H1 (cell line): Measurements from ENCODE around the gene NCAPG. TPM values are rescaled to one million over a fixed set of nuclear protein-coding genes. Genes with fewer than 3 reads are reported as not detected.

Experiments used
- CTCF ChIA-PET: fragments of 300-600 bp; sonication (Branson Sonifier 250); formaldehyde crosslinking; loops from one replicate; lab custom pipeline; 2021; ENCODE audit not compliant: partially characterized antibody; lab: Charles Lee
- POLR2A ChIA-PET: fragments of 300-600 bp; sonication (Branson Sonifier 250); formaldehyde crosslinking; loops from one replicate; lab custom pipeline; 2021; ENCODE audit warnings: inconsistent platforms; ENCODE audit not compliant: partially characterized antibody; lab: Charles Lee
- DNase-seq, 2 experiments: peaks; one replicate each; pipeline versions ENCODE4 v3.0.0 to v3.0.0-alpha.2; 2010 to 2022; ENCODE audit warnings: low spot score in 2 of 2, low read depth in 1 of 2, mixed read lengths in 1 of 2
- FAIRE-seq: peaks from 2 replicates; lab custom pipeline; 2011; peaks lifted over from hg19 to GRCh38; lab: Jason Lieb, UNC
- H2AFZ ChIP-seq: 2 replicates; pipeline ENCODE4 v1.8.1; 2012; ENCODE audit warnings: low read length, inconsistent platforms
- H2AK5ac ChIP-seq: 2 replicates; pipeline ENCODE4 v1.6.1; 2013; ENCODE audit warnings: low read depth, low read length
- H2BK120ac ChIP-seq: replicated peaks from 2 replicates; pipeline ENCODE3; 2013; ENCODE audit warnings: low read depth, low read length, inconsistent platforms
- H2BK12ac ChIP-seq: 2 replicates; pipeline ENCODE4 v1.6.1; 2013; ENCODE audit warnings: low read depth, low read length
- H2BK15ac ChIP-seq: 2 replicates; pipeline ENCODE4 v1.6.1; 2013; ENCODE audit warnings: low read length
- H2BK20ac ChIP-seq: 2 replicates; pipeline ENCODE4 v1.6.1; 2013; ENCODE audit warnings: low read length
- H2BK5ac ChIP-seq: 2 replicates; pipeline ENCODE4 v1.6.1; 2013; ENCODE audit warnings: low read depth, low read length
- H3K14ac ChIP-seq: 2 replicates; pipeline ENCODE4 v1.6.1; 2013; ENCODE audit warnings: inconsistent platforms; ENCODE audit not compliant: insufficient read length
- H3K18ac ChIP-seq: 2 replicates; pipeline ENCODE4 v1.6.1; 2013; ENCODE audit warnings: low read length; ENCODE audit errors: extremely low read depth
- H3K23ac ChIP-seq: 2 replicates; pipeline ENCODE4 v1.6.1; 2013; ENCODE audit warnings: inconsistent platforms; ENCODE audit not compliant: insufficient read length
- H3K23me2 ChIP-seq: 2 replicates; pipeline ENCODE4 v1.6.1; 2013; ENCODE audit warnings: low read depth, low read length
- H3K27ac ChIP-seq: 2 replicates; pipeline ENCODE4 v1.6.1; 2011; ENCODE audit warnings: low read depth, low read length, inconsistent platforms
- H3K27me3 ChIP-seq, 4 experiments: replicated peaks in 1 of 4; 1 replicate in 1 of 4; 2 replicates in 3 of 4; pipeline versions ENCODE4 v1.6.1 to v1.8.1; 2011 to 2013; ENCODE audit warnings: low read length in 3 of 4, mild to moderate bottlenecking in 3 of 4, inconsistent platforms in 2 of 4, mixed read lengths in 2 of 4, moderate library complexity in 1 of 4; ENCODE audit not compliant: control insufficient read depth in 3 of 4, insufficient read depth in 3 of 4; ENCODE audit errors: extremely low read depth in 1 of 4
- H3K36me3 ChIP-seq, 4 experiments: 2 replicates each; pipeline versions ENCODE4 v1.6.1 to v1.8.1; 2011 to 2013; ENCODE audit warnings: mild to moderate bottlenecking in 4 of 4, low read length in 3 of 4, moderate library complexity in 2 of 4, control low read depth in 1 of 4, inconsistent platforms in 1 of 4; ENCODE audit not compliant: insufficient read depth in 4 of 4, control insufficient read depth in 2 of 4
- H3K4ac ChIP-seq: replicated peaks from 2 replicates; pipeline ENCODE3; 2013; ENCODE audit warnings: low read length, low read depth, mixed read lengths, inconsistent platforms; ENCODE audit not compliant: insufficient read length
- H3K4me1 ChIP-seq, 4 experiments: replicated peaks in 1 of 4; 1 replicate in 1 of 4; 2 replicates in 3 of 4; pipeline versions ENCODE4 v1.6.1 to v1.8.1; 2011 to 2013; ENCODE audit warnings: low read length in 3 of 4, inconsistent platforms in 2 of 4, mixed read lengths in 1 of 4; ENCODE audit not compliant: insufficient read depth in 4 of 4, control insufficient read depth in 3 of 4
- H3K4me2 ChIP-seq, 2 experiments: 2 replicates each; pipeline versions ENCODE4 v1.6.1 to v1.8.1; 2011 to 2013; ENCODE audit warnings: low read depth in 2 of 2, low read length in 2 of 2, control low read depth in 1 of 2, inconsistent platforms in 1 of 2, mild to moderate bottlenecking in 1 of 2; ENCODE audit not compliant: insufficient read depth in 1 of 2
- H3K4me3 ChIP-seq, 4 experiments: fragments of 200-600, 300-600 bp in 1 of 4; sonication (generic), shearing (Covaris generic), sonication (Bioruptor Twin) in 1 of 4; 2 replicates each; pipeline versions ENCODE4 v1.5.1 to v1.8.1; 2011 to 2016; ENCODE audit warnings: low read length in 4 of 4, low read depth in 3 of 4, control low read depth in 2 of 4, inconsistent platforms in 2 of 4, mild to moderate bottlenecking in 2 of 4, mixed read lengths in 1 of 4, moderate library complexity in 1 of 4; ENCODE audit not compliant: insufficient read depth in 2 of 4; ENCODE audit errors: extremely low read depth in 1 of 4
- H3K56ac ChIP-seq: replicated peaks from 2 replicates; pipeline ENCODE3; 2013; ENCODE audit warnings: low read depth, mild to moderate bottlenecking, mixed read lengths, low read length, inconsistent platforms; ENCODE audit not compliant: insufficient read length
- H3K79me1 ChIP-seq: 2 replicates; pipeline ENCODE4 v1.6.1; 2013; ENCODE audit warnings: low read depth, low read length, control low read depth
- H3K79me2 ChIP-seq, 2 experiments: 2 replicates each; pipeline versions ENCODE4 v1.6.1 to v1.8.1; 2012 to 2013; ENCODE audit warnings: low read length in 2 of 2, mild to moderate bottlenecking in 2 of 2, inconsistent platforms in 1 of 2; ENCODE audit not compliant: insufficient read depth in 2 of 2, control insufficient read depth in 1 of 2
- H3K9ac ChIP-seq, 4 experiments: replicated peaks in 1 of 4; 1 replicate in 1 of 4; 2 replicates in 3 of 4; pipeline versions ENCODE4 v1.6.1 to v1.8.1; 2011 to 2013; ENCODE audit warnings: low read depth in 3 of 4, low read length in 3 of 4, control low read depth in 2 of 4, mild to moderate bottlenecking in 2 of 4, moderate library complexity in 2 of 4, inconsistent platforms in 1 of 4; ENCODE audit errors: extremely low read depth in 1 of 4
- H3K9me3 ChIP-seq, 2 experiments: 2 replicates each; pipeline versions ENCODE4 v1.6.1 to v1.8.1; 2012 to 2013; ENCODE audit warnings: mild to moderate bottlenecking in 2 of 2, moderate library complexity in 2 of 2, control low read depth in 1 of 2, inconsistent platforms in 1 of 2, low read depth in 1 of 2, low read length in 1 of 2, mixed read lengths in 1 of 2; ENCODE audit not compliant: insufficient read depth in 2 of 2
- H4K20me1 ChIP-seq, 2 experiments: replicated peaks in 1 of 2; 2 replicates each; pipeline versions ENCODE3 to v1.8.1; 2011 to 2013; ENCODE audit warnings: inconsistent platforms in 2 of 2, low read length in 2 of 2, mild to moderate bottlenecking in 1 of 2; ENCODE audit not compliant: insufficient read depth in 2 of 2, control insufficient read depth in 1 of 2
- H4K5ac ChIP-seq: 2 replicates; pipeline ENCODE4 v1.6.1; 2013; ENCODE audit warnings: low read length, low read depth, mixed read lengths, inconsistent platforms; ENCODE audit not compliant: insufficient read length
- H4K8ac ChIP-seq: 2 replicates; pipeline ENCODE4 v1.8.0; 2013; ENCODE audit warnings: mild to moderate bottlenecking, moderate library complexity, low read length, inconsistent platforms; ENCODE audit not compliant: insufficient read depth; ENCODE audit errors: extremely low read depth
- H4K91ac ChIP-seq: replicated peaks from 2 replicates; pipeline ENCODE3; 2013; ENCODE audit warnings: low read length, mixed read lengths, inconsistent platforms; ENCODE audit not compliant: insufficient read length
- EGR1 ChIP-seq: IDR thresholded peaks from 2 replicates; pipeline ENCODE4 v1.6.1; 2011; ENCODE audit warnings: low read depth, low read length, borderline replicate concordance
- WGBS, 2 experiments: shearing (Covaris generic) in 1 of 2; methylation state at CpG; one replicate each; pipeline versions ENCODE4 v1.1.6 to v1.1.7; 2013 to 2015; ENCODE audit warnings: low lambda C conversion rate in 2 of 2, mixed read lengths in 2 of 2, inconsistent platforms in 1 of 2, low coverage in 1 of 2, missing lambda C conversion rate in 1 of 2; ENCODE audit not compliant: insufficient replicate concordance in 2 of 2, insufficient coverage in 1 of 2, insufficient read length in 1 of 2; ENCODE audit errors: extremely low coverage in 1 of 2, missing lambda C conversion rate in 1 of 2; 5-methylcytosine and 5-hydroxymethylcytosine counted together
- polyA plus RNA-seq, 7 experiments: library from polyadenylated mRNA; depleted of rRNA in 3 of 7; stranded (reverse) in 5 of 7; unstranded in 2 of 7; fragments of >200 nt in 5 of 7; fragments of 200-250 nt in 2 of 7; gene quantifications; 1 replicate in 5 of 7; 2 replicates in 1 of 7; 4 replicates in 1 of 7; pipeline versions ENCODE4 v1.2.1 to v1.2.3, GENCODE V29; 2011 to 2013; ENCODE audit warnings: missing spikeins in 2 of 7, mixed read lengths in 2 of 7
- total RNA-seq: library from RNA; stranded (reverse); fragmentation: NEBNext Ultra II Directional; extraction: Animal tissue kit (Norgen Biotek cat#: 25700); gene quantifications from 2 replicates; pipeline ENCODE4 v1.2.1, GENCODE V29; 2021

NCAPG gene
- total and polyA plus RNA-seq, 2 of the 8 experiments (the other 6 are each of a cell fraction or from before 2014, with no cell fraction given), result 12.9 to 52.3 TPM

GRCh38 chr4:17809667-17810066 is 1.1 kb upstream of the NCAPG start:
- Histone ChIP-seq H3K27ac (no peak overlapping the region), H2BK20ac (no peak overlapping the region), H3K4me1 (peaks cover 2 to 6% (median 4%) of the 10 kb centered on the region in 4 experiments; a peak in 5 of 7 replicates), H3K79me2 (peaks cover 13 to 96% of the 10 kb centered on the region in 2 experiments), H4K8ac (no peak overlapping the region), H3K56ac (no peak overlapping the region), H3K9me3 (no peaks in the 10 kb centered on the region), H2BK12ac (no peak overlapping the region), H3K4me2 (peak overlapping the region; percentile 71 to 81), H3K36me3 (peaks cover 2 to 16% (median 6%) of the 10 kb centered on the region in 4 experiments), H3K23ac (no peak overlapping the region), H2AFZ (no peak overlapping the region), H3K4me3 (peak overlapping the region; percentile 94 to 98 (median 97)), H3K18ac (no peak overlapping the region), H3K23me2 (peaks cover 3% of the 10 kb centered on the region; the same call in 1 of the 2 replicates), H4K91ac (no peak overlapping the region), H3K27me3 (no peaks in the 10 kb centered on the region), H4K5ac (no peak overlapping the region), H3K79me1 (no peaks in the 10 kb centered on the region), H3K14ac (no peak overlapping the region), H2BK5ac (no peak overlapping the region), H4K20me1 (peaks cover 13 to 16% of the 10 kb centered on the region in 2 experiments), H2AK5ac (no peak overlapping the region), H3K9ac (peak overlapping the region; percentile 86 to 99 (median 96)), H3K4ac (no peak overlapping the region), H2BK15ac (no peak overlapping the region), H2BK120ac (no peak overlapping the region)
- CTCF ChIA-PET, result interaction anchor here (0.8 to 3.7 kb wide), 8 partner anchors 8 to 168 kb away, joined by 3 to 23 read pairs (median 3); no protein-coding TSS in a partner anchor
- WGBS, 2 experiments, result 7% methylated on average over 7 of the region's 7 CpGs; no CpG with 5 or more reads in 1 of the 2 experiments
- DNase-seq (no peak), FAIRE-seq (no peak)
- POLR2A ChIA-PET, result interaction anchor here (1.0 to 3.4 kb wide), 6 partner anchors 11 to 297 kb away, joined by 4 to 19 read pairs (median 5); partner anchors contain the start of genes FAM184B, MED28 and QDPR
- TF ChIP-seq EGR1, result no peak
